UCSD-AML1 (cell line): ENCODE data around the gene ANKS1B.
"Not testable (repeated sequence)": the region's sequence is repeated elsewhere in the genome, so short reads cannot be mapped to it uniquely, and the experiment has no call there.

Experiments used
- DNase-seq: peaks from one replicate; lab custom pipeline; 2025; ENCODE audit not compliant: unreplicated experiment; lab: John Stamatoyannopoulos, UW

ANKS1B gene

GRCh38 chr12:98837134-98837752 is 1147.5 kb downstream of the ANKS1B start:
- not testable (repeated sequence) for DNase-seq

- DNase-seq, result no peak
These were observed 1154.1 kb downstream of the ANKS1B start for GRCh38 chr12:98830657-98831056.

- no peak for DNase-seq
These were observed 1155.7 kb downstream of the ANKS1B start for GRCh38 chr12:98828802-98829600.

DNA sequence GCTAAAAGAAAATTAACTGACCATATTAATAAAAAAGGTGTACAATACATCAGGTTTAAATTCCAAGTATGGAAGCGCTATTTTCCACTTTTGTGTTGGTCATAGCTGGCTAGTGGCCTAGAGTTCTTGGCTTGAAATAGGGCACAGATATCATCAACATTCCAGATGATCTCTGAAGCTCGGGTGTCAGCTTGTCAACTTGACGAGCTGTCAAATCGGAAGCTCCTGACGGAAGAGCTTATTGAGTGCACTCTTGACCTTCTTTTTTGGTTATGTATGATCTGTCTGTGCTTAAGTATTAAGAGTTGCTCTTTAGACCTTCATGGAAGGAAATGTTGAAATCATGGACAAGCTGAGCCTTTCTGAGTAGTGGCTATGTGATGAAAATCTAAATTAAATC is 1161.7 kb downstream of the ANKS1B start:
- DNase-seq, result no peak

DNA sequence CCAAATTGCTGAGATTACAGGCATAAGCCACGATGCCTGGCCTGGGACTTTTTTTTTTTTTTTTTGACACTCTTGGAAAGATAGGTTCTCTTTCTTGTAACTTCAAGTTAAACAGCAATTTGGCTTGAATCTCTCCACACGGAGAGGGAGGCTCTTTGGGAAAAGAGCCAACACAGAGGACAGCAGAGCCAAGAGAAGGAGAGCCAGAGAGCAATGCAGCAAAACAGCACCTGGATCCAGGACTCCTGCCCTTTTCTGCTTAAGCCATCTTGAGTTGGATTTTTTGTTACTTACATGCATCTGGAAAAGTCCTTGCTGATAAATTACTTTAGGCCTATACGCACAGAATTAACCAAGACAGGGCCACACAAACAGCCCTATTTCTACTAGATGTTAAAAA is 1162.9 kb downstream of the ANKS1B start:
- no peak for DNase-seq

GRCh38 chr12:98821232-98821631 is 1163.5 kb downstream of the ANKS1B start:
- no peak for DNase-seq

GRCh38 chr12:98819821-98820404 is 1164.8 kb downstream of the ANKS1B start:
- DNase-seq, result no peak

DNA sequence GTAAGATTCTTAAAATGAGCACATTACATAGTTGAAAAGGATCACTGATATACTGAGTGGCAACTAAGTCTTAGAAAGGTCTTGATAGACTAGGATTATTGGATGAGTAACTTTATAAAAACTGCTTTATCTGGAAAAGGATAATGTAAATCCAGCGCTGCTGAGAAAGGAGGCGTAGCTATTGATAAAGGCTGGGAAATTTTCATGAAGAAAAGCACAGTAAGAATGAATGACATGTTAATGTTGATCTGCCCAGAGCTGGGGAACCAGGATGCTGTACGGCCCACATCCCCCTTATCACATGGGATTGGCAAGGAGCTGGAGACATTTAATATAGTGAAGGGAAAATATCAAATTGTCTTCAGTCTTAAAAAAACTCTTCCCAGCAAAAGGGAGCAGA is 1165.7 kb downstream of the ANKS1B start:
- DNase-seq, result no peak

DNA sequence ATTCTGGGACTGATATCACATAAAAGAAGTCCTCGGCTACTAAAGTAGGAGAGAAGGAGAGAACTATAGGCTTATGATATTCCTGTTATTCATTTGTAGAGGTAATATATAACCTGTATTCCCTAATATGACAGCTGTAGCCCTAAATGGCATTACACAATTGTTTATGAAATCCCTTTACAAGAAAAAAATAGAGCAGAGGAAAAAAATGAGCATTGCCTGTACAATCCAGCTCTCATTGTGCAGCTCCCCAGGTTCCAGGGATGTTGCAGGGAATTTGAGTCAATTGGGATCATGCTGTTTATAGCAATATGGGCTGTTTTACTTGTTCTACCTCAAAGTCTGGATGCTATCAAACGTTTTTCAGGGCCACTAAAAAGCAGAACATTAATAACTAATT is 1166.5 kb downstream of the ANKS1B start:
- no peak for DNase-seq

GRCh38 chr12:98817742-98818141 is 1167.0 kb downstream of the ANKS1B start:
- DNase-seq, result no peak

- DNase-seq, result no peak
These were observed 1168.0 kb downstream of the ANKS1B start for GRCh38 chr12:98816720-98817119.

GRCh38 chr12:98814254-98814653 is 1170.5 kb downstream of the ANKS1B start:
- DNase-seq, result no peak

DNA sequence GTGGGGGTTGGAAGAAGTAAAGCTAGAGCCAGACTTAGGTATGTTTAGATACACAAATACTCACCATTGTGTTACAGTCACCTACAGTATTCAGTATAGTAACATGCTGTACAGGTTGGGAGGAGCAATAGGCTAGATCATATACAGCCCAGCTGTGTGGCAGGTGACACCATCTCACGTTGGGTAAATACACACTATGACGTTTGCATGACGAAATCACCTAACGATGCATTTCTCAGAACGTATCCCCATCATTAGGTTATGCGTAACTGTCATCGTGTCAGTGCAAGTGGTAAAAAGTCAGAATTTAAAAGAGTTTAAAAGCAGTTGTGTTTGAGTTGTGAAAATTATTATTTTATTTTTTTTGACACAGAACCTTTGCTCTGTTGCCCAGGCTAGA is 1172.5 kb downstream of the ANKS1B start:
- DNase-seq, result no peak

DNA sequence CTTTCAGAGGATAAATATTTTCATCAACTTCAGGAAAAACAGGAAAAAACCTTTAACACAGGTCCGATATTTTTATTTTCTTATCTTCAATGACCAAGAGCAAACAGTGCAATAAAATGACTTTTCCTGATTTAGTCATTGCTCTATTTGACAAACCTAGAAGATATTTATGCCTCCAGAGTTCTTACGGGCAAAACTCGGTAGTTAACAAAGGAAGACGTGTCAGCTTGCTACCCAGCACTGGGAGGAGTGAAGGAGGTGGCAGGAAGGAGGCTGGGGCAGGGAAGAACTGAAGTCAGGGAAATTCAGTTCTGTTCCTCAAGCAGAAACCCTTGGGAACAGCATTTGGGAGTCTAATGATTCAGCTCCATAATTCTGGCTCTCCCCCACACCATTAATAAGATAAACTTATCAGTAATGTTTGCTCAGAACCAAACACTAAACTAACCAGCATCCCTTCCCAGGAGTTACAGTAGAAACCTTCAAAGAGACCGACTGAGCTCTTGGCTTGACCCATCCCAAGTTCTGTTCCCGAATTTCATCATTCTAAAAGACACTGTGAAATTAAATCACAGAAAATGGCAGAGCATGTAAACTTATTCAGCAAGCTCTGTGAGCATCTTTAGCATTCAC is 1176.4 kb downstream of the ANKS1B start:
- DNase-seq, result no peak

DNA sequence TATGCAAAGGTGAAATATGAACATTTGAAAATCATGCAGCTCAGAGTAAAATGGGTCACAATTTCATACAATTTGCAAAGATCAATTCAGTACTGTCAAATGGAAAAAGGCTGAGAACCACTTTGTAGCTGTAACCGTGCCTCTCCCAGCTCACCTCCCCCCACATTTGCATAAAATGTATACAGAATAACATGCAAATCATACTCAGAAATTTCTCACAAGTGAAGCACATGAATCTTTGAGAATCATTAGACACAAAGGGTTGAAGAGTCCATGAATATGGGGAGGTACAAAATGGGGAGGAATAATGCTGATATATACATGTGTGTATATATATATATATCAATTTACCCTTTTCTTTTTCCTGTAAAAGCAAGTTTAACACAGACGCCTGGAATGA is 1177.5 kb downstream of the ANKS1B start:
- DNase-seq, result no peak

DNA sequence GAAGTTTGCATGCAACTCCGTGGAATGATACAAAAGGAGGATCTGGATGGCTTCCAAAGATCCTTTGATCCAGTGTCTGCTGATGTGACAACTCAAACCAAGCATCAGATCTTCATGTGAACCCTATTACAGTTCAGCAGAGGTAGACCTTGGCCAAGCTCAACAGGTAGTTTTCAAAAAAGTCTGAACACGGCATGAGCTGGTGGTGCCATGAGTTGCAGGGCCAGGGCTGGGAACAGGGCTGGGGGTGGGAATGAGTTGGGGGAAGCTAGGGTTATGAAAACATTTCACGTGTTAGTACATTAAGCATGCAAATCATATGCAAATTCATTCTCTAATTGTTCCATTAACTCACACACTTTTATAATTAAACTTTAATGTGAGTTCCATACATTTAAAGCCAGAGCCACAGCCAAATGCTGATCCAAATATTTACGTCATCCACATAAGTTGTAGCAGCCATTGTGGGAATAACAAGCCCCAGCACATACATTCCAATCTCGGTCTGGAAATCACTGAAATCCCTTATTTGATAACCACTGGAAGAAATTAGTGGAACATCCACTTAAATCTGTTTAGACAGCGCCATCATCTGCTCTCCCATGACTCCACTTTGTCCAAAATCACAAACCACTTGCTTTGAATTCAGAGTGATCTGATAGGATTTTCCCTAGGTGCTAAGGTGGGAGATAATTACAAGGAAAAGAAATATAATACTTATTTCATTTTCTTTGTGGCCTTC is 1181.1 kb downstream of the ANKS1B start:
- DNase-seq, result no peak

DNA sequence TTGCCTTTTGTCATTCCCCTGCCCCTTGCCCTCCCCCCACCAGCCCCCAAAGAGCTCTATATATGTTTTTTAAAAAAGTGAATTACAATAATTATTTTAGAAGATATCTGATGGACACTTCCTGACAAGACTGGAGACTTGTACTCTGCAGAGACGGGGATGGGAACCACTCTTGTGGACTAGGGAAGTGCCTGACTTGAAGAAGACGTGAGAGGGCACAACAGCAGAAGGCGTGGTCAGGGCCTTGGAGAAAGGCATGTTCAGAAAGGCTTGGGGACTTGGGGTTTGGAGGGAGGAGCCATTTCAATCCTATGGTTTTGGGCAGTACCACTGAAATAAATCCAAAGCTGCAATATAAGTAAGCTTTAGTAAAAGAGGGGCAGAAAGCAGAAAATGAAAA is 1184.9 kb downstream of the ANKS1B start:
- no peak for DNase-seq

DNA sequence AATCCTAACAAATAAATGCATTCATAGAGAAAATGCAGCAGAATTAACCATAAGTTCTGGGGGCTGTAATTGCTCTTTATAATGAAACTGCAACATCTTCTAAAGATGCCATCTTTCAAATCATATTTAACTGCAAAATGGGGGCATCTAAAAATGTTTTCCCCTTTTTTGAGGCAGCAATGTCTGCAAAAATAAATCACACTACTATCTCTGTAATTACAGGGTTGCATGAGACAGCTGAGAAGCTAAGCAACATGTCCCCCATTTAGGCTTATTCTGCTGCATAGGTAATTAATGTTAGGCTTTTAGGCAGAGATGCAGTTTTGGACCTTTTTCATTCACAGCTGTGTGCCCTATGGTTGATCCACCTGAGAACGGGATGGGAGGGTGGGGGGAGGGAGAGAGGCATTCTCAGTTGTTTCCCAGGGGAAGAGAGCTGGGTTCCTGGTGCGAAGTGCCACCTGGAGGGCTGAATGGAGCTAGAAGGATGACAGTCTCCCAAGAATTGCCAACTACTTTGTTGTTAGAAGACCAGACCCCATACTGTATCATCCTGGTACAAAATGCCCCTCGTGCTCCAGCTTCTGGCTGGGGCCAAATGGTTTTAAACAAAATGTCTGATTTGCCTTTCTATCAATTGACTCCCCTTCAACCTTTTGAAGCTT is 1185.5 kb downstream of the ANKS1B start:
- DNase-seq, result no peak

DNA sequence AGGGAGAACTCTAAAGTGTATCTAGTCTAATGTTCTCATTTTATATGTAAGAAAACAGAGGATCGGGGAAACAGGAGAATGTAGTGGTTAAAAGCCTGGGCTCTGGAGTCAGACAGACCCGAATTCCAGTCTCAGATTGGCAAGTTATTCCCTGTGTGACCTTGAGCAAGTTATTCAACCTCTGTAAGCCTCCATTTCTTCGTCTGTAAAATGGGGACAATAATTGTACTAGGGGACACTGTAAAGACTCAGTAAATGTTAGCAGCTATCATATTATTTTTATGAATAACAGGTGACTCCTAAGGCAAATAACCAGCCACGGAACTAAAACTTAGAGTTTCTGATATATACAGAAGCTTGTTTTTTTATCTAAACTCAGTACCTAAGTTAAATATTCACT is 1187.5 kb downstream of the ANKS1B start:
- no peak for DNase-seq

DNA sequence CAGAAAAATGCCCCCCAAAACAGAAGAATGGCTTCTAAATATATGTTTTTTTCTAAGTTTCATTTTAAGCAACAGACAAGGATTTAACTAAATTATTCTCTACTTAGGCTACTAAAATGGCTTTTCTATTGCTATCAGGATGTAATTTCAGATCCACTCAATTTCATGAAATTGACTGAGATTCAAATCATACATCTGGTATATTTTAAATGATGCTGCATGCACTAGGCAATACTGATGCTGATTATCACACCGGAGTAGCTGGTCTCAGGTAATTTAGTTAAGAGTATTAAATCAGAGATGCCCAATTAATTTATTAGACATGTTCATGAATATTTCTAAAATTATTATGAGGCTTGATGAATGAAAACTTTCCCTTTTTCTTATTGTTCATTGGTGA is 1188.0 kb downstream of the ANKS1B start:
- DNase-seq, result no peak

DNA sequence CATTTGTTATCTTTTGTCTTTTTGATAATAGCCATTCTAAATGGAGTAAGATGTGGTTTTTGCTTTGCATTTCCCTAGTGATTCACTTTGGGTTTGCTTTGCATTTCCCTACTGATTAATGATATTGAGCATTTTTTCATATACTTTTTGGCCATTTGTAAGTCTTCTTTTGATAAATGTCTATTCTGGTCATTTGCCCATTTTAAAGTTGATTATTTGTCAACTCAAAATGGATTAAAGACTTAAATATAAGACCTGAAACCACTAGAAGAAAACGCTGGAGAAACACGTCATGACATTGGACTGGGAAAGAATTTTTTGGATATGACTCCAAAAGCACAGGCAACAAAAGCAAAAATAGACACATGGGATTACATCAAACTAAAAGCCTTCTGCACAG is 1191.6 kb downstream of the ANKS1B start:
- no peak for DNase-seq
